ENCODE measurements around the gene PPP2R3B. TPM values are rescaled to one million over a fixed set of nuclear protein-coding genes. Genes with fewer than 3 reads are reported as not detected.
"Not testable (repeated sequence)": the region's sequence is repeated elsewhere in the genome, so short reads cannot be mapped to it uniquely, and the experiment has no call there.

PPP2R3B gene
- total RNA-seq, 1 donor from 2014 or later, result 30.3 TPM

GRCh38 chrX:384861-385260 is 1.8 kb downstream of the PPP2R3B start:
- Mint-ChIP-seq H3K9me3 (no peaks in the 10 kb centered on the region), H3K36me3 (peaks cover 2% of the 10 kb centered on the region), H3K27ac (no peak overlapping the region), H3K27me3 (ENCODE audit: insufficient read depth, low read depth) (peaks cover 16% of the 10 kb centered on the region), H3K4me1 (peaks cover 18% of the 10 kb centered on the region), H3K4me3 (peak overlapping the region; percentile 68)
- DNase-seq (ENCODE audit: low spot score), result no peak
- TF ChIP-seq EZH2phosphoT487 (IDR thresholded peaks at IDR 0.05), result no peak
- TF ChIP-seq CTCF (IDR thresholded peaks at IDR 0.05), result no peak
- no peak for TF ChIP-seq EZH2 (IDR thresholded peaks at IDR 0.05)
- peaks cover 9% of the 10 kb centered on the region for H3F3A ChIP-seq (ENCODE audit: low read depth)
- H3K4me2 ChIP-seq, result no peak overlapping the region
- H3K4me1 ChIP-seq, result no peaks in the 10 kb centered on the region
- peaks cover 6% of the 10 kb centered on the region for H4K20me1 ChIP-seq (ENCODE audit: low read depth)
- no peaks in the 10 kb centered on the region for H3K9me3 ChIP-seq (ENCODE audit: low read depth)
- H2AFZ ChIP-seq (replicated peaks), result no peak overlapping the region
- no peak overlapping the region for H3K27ac ChIP-seq
- no peak overlapping the region for H3K9ac ChIP-seq
- no peak overlapping the region for H3K4me3 ChIP-seq
- no peaks in the 10 kb centered on the region for H3K27me3 ChIP-seq
- peaks cover 58% of the 10 kb centered on the region for H3K79me2 ChIP-seq (ENCODE audit: low read depth)
- H3K36me3 ChIP-seq, result no peaks in the 10 kb centered on the region

DNA sequence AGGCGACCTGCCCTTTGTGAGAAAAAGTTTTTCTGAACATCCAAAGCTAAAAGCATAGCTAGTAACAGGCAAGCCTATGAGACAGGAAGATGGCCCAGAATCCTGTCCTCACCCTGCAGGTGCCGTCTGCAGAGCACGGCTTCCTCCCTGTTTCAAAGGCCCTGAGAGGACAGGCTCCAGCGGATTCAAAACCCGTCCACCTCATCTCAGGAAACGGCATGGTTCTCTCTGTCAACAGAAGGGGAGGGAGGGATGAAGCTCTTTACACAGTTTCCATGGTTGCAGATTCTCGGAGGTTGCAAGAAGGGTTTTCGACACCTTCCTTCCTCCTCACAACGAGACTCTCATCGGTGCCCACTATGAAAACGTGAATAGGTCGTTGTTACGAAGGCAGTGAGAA is 8.3 kb downstream of the PPP2R3B start:
- H3K9me3 Mint-ChIP-seq, result no peaks in the 10 kb centered on the region
- no peaks in the 10 kb centered on the region for H3K36me3 ChIP-seq
- H3K27me3 ChIP-seq, result peaks cover 25% of the 10 kb centered on the region
- H3K9me3 ChIP-seq (ENCODE audit: low read depth), result no peaks in the 10 kb centered on the region
- no peak overlapping the region for H3K4me3 ChIP-seq
- H3K4me3 Mint-ChIP-seq, result no peak overlapping the region
- peaks cover 47% of the 10 kb centered on the region for H4K20me1 ChIP-seq (ENCODE audit: low read depth)
- no peak overlapping the region for H3K27ac Mint-ChIP-seq
- H3K4me1 ChIP-seq, result peaks cover 8% of the 10 kb centered on the region
- no peak for DNase-seq (ENCODE audit: low spot score)
- H3K79me2 ChIP-seq (ENCODE audit: low read depth), result peaks cover 67% of the 10 kb centered on the region
- H3K9ac ChIP-seq, result no peak overlapping the region
- peaks cover 21% of the 10 kb centered on the region for H3F3A ChIP-seq (ENCODE audit: low read depth)
- no peak overlapping the region for H3K27ac ChIP-seq
- TF ChIP-seq EZH2phosphoT487 (IDR thresholded peaks at IDR 0.05) (no peak), EZH2 (IDR thresholded peaks at IDR 0.05) (no peak), CTCF (IDR thresholded peaks at IDR 0.05) (no peak)
- no peak overlapping the region for H2AFZ ChIP-seq (replicated peaks)
- H3K4me2 ChIP-seq, result no peak overlapping the region
- H3K27me3 Mint-ChIP-seq (ENCODE audit: insufficient read depth, low read depth), result peaks cover 21% of the 10 kb centered on the region
- peaks cover 14% of the 10 kb centered on the region for H3K4me1 Mint-ChIP-seq
- H3K36me3 Mint-ChIP-seq, result peaks cover 2% of the 10 kb centered on the region

GRCh38 chrX:376206-376605 is 10.5 kb downstream of the PPP2R3B start:
- Histone ChIP-seq H3F3A (ENCODE audit: low read depth) (peaks cover 21% of the 10 kb centered on the region), H4K20me1 (ENCODE audit: low read depth) (peaks cover 68% of the 10 kb centered on the region), H3K79me2 (ENCODE audit: low read depth) (peaks cover 69% of the 10 kb centered on the region), H3K4me1 (peaks cover 19% of the 10 kb centered on the region), H3K27me3 (peaks cover 47% of the 10 kb centered on the region)
- H3K4me3 Mint-ChIP-seq; H3K36me3 ChIP-seq; DNase-seq (ENCODE audit: low spot score); H2AFZ ChIP-seq (replicated peaks); H3K9me3 ChIP-seq (ENCODE audit: low read depth); H3K27ac ChIP-seq; H3K4me2 ChIP-seq; H3K9me3 Mint-ChIP-seq; H3K9ac ChIP-seq; H3K27ac Mint-ChIP-seq; H3K4me3 ChIP-seq; H3K36me3 Mint-ChIP-seq: not testable (repeated sequence)
- peaks cover 27% of the 10 kb centered on the region for H3K4me1 Mint-ChIP-seq
- peaks cover 29% of the 10 kb centered on the region for H3K27me3 Mint-ChIP-seq (ENCODE audit: insufficient read depth, low read depth)

DNA sequence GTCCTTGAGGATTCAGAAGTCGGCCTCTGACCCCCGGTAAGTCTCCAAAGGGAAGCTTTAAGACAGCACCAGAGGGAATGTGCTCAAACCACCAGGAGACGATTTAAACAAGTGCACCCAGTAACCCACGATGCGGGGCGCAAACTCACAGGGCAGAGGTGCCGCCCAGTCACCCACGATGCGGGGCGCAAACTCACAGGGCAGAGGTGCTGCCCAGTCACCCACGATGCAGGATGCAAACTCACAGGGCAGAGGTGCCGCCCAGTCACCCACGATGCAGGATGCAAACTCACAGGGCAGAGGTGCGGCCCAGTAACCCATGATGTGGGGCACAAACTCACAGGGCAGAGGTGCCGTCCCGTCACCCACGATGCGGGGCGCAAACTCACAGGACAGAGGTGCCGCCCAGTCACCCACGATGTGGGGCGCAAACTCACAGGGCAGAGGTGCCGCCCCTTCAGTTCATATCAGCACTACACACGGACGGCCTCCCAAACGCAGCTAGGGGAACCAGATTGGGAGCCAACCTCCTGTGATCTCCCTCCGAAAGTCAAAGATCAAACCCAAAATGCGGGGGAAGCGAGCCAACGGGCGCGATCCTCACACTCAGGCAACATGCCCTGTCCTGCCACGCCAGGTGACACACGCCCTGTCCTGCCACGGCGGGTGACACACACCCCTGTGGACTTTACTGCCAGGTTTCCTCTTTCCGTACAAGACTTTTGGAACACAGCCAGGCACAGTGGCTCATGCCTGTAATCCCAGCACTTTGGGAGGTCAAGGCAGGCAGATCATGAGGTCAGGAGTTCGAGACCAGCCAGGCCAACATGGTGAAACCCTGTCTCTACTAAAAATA is 11.3 kb downstream of the PPP2R3B start:
- Histone ChIP-seq H3K36me3 (no peaks in the 10 kb centered on the region), H3K4me1 (peaks cover 19% of the 10 kb centered on the region), H2AFZ (replicated peaks) (no peak overlapping the region), H3K4me3 (peak overlapping the region; percentile 73), H4K20me1 (ENCODE audit: low read depth) (peaks cover 76% of the 10 kb centered on the region), H3K27ac (no peak overlapping the region), H3K9me3 (ENCODE audit: low read depth) (no peaks in the 10 kb centered on the region), H3F3A (ENCODE audit: low read depth) (peaks cover 21% of the 10 kb centered on the region), H3K27me3 (peaks cover 49% of the 10 kb centered on the region), H3K9ac (no peak overlapping the region), H3K79me2 (ENCODE audit: low read depth) (peaks cover 70% of the 10 kb centered on the region), H3K4me2 (peak overlapping the region; percentile 91)
- H3K4me3 Mint-ChIP-seq, result peak overlapping the region; percentile 86
- H3K27ac Mint-ChIP-seq, result no peak overlapping the region
- DNase-seq (ENCODE audit: low spot score), result no peak
- peaks cover 28% of the 10 kb centered on the region for H3K27me3 Mint-ChIP-seq (ENCODE audit: insufficient read depth, low read depth)
- H3K36me3 Mint-ChIP-seq, result peaks cover 7% of the 10 kb centered on the region
- TF ChIP-seq EZH2phosphoT487 (IDR thresholded peaks at IDR 0.05), result no peak
- no peak for TF ChIP-seq CTCF (IDR thresholded peaks at IDR 0.05)
- TF ChIP-seq EZH2 (IDR thresholded peaks at IDR 0.05), result no peak
- no peaks in the 10 kb centered on the region for H3K9me3 Mint-ChIP-seq
- peaks cover 29% of the 10 kb centered on the region for H3K4me1 Mint-ChIP-seq
